GM21737 (cell line): Measurements from ENCODE around the gene ZNF689.
A peak's percentile ranks its signal among the peaks of the same experiment; 100 is the strongest.
"Not testable (repeated sequence)": the region's sequence is repeated elsewhere in the genome, so short reads cannot be mapped to it uniquely, and the experiment has no call there.

Experiments used
- ATAC-seq: cut with Tn5 transposase; IDR thresholded peaks from one replicate; pipeline ENCODE4 v1.9.1; 2021; ENCODE audit warnings: mild to moderate bottlenecking, moderate library complexity; ENCODE audit not compliant: unreplicated experiment

ZNF689 gene

DNA sequence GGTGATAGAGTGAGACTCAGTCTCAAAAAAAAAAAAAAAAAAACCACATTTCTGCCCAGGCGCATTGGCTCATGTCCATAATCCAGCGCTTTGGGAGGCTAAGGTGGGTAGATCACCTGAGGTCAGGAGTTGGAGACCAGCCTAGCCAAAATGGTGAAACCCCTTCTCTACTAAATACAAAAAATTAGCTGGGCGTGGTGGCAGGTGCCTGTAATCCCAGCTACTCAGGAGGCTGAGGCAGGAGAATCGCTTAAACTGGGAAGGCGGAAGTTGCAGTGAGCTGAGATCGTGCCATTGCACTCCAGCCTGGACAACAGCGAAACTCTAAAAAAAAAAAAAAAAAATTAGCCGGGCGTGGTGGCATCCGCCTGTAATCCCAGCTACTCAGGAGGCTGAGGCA, 26.9 kb upstream of the ZNF689 start:
- not testable (repeated sequence) for ATAC-seq

DNA sequence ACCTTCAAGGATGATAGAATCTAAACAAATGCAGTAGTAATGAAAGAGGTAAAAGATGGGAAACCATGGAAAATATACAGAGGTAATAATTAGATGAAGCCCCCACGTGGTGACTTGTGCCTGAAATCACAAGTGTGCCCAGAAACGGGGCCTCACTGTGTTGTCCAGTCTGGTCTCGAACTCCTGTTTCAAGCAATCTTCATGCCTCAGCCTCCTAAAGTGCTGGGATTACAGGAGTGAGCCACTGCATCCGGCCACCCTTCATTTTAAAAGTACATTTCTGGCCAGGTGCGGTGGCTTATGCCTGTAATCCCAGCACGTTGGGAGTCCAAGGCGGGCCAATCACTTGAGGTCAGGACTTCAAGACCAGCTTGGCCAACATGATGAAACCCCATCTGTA, 26.4 kb upstream of the ZNF689 start:
- ATAC-seq: no peak

DNA sequence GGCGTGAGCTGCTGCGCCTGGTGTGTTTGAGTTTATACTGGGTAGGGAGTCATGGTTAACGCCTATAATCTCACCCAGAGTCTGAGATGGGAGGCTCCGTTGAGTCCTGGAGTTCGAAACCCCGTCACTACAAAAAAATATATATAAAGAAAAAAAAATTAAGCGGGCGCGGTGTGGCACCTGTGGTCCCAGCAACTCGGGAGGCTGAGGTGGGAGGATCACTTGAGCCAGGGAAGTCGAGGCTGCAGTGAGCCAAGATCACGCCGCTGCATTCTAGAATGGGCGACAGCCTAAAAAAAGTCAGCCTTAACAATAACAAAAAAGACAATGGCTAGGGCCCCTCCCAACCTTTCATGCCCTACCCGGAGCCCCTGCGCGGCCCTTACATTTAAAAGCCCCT, 23.3 kb upstream of the ZNF689 start:
- ATAC-seq: no peak

DNA sequence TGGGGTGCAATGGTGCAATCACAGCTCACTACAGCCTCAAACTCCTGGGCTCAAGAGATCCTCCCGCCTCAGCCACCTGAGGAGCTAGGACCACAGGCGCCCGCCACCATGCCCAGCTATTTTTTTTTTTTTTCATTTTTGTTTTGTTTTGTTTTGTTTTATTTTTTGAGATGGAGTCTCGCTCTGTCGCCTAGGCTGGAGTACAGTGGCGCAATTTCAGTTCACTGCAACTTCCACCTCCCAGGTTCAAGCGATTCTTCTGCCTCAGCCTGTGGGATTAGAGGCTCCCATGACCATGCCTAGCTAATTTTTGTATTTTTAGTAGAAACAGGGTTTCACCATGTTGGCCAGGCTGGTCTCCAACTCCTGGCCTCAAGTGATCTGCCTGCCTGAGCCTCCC, 22.3 kb upstream of the ZNF689 start:
- not testable (repeated sequence) for ATAC-seq

DNA sequence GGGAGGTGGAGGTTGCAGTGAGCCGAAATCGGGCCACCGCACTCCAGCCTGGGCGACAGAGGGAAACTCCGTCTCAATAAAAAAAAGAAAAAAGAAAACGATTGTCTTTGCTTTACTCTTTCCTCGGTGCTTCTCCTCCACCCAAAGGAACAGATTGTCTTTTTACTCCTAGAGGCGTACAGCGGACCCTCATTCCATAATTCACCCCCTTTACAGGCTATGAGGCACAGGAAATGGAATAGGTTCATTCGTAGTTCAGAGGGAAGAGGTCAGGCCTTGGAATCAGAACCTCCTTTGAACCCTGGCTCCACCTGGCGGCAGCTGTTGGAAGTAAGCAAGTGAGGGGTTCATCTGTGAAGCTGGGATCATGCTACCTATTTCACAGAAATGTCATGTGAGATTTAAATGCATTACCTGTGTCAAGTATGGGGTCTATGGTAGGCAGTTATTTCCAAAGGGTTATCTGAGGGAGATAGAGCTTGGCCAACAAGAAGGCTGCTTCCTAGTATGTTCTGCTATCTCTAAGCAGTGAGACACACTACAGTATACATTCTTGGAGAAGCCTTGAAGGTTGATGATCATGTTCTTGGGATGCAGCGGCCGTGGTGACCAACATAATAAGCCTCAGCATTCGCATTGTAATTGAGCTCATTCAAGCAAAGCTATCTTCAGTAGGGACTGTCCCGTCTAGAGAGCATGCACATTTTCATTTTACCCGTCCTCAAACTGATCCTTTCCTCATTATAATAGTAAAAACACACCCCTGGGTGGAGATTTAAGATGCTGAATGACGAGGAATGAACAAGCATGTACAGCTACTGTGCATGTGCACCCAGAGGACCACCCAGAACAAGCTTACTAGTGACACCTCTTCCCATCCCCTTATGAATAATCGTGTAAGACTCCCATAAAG, 18.7 kb upstream of the ZNF689 start:
- ATAC-seq: peak; percentile 66

DNA sequence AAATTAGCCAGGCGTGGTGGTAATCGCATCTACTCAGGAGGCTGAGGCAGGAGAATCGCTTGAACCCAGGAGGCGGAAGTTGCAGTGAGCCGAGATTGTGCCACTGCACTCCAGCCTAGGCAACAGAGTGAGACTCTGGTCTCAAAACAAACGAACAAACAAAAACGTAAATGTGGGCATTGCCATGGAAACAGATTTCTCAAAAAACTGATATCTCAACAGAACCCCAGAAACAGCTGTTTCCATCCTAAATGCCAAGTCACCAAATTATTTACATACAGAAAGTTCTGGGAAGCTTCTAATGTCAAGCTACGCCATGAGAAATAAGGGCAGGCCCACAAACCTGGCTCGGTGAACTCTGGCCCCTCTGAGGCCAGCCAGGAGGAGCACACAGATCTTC, 16.0 kb upstream of the ZNF689 start:
- no peak for ATAC-seq

DNA sequence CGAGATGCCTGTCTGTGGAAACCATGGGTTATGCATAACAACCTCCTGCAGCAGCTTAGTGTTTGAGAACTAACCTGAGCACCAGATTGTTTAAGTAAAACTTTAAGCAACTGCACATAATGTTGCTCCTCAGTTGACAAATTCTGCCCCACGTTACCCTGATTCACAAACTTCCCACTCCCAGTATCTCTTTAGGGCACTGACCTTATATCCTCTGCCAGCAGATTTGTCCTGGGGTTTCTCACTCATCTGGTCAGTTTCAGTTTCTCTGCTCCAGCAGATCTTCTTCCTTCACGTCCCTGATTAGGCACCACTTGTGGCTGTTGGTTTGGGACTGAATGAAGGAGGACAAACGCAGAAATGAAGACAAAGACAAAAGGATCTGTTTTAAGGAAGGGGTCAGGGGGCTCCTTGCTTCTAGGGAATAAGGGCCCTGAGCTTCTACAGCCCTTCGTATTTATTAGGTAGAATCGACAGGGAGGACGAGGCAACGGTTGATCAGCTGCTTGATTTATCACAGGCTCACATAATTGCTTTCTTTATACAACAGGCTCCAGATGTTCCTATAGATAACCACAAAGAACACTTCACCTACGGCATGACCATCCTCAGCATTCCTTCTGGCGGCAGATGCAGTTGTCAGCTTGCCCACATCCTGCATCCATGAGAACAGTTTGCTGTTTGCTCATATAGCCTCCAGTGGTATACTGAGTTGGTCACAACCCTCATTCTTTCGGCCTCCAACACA, 13.5 kb upstream of the ZNF689 start:
- no peak for ATAC-seq

DNA sequence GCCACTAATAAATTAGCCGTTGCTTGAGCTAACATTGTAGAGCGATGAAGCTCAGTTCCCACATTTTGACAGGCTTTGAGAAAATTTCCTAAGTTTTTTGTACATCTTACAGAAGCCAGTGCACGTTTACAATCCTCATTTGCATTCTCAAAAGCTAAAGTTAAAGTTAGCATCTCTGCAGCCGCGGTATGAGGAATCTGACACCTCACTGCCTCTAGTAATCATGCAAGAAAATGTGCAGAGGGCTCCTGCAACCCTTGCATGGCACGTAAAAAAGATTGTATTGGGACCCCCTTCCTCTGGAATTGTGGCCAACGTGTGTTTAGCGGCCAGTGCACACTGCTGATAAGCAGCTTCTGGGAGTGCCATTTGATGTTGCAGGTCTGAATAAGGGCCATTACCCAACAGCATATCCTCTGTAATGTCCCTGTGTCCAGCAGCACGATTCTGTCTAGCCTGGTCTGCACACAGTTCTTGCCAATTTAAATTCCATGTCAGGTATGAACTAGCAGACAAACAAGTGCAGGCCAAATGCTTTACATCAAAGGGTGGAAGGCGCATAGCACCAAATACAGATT, 12.4 kb upstream of the ZNF689 start:
- no peak for ATAC-seq

DNA sequence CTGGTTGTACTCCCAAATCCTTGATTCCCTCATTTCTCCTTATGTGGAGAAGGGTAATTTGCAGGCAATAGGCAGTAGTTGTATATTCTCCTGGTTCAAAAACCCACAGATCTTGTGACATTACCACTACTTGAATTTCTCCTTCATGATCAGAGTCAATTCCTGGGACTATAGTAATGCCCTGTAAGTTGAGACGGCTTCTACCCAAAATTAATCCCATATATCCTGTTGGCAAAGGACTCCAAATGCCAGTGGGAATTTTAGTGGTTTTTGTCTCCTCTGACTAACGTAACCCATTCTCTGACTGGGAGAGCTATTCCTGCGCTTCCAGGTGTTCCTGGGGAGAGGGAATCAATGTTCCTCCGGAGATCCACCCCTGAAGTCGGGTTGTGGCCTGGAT, 11.6 kb upstream of the ZNF689 start:
- ATAC-seq: no peak

DNA sequence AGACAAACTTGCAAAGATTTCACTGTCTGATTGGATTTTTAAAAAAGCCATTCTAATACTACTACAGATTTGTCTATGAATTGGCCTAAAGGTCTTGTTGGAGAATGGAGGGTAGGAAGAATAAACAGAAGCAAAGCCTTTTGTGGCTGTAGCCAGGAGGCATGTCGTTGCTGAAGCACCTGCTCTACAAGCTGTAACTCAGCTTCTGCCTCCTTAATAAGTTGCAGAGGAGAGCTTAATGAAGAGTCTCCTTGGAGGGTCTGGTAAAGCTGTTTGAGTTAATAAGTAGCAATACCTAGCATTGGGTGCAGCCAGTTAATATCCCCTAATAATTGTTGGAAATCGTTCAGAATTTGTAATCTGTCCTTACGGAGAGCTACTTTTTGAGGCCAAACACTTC, 10.0 kb upstream of the ZNF689 start:
- ATAC-seq: no peak

DNA sequence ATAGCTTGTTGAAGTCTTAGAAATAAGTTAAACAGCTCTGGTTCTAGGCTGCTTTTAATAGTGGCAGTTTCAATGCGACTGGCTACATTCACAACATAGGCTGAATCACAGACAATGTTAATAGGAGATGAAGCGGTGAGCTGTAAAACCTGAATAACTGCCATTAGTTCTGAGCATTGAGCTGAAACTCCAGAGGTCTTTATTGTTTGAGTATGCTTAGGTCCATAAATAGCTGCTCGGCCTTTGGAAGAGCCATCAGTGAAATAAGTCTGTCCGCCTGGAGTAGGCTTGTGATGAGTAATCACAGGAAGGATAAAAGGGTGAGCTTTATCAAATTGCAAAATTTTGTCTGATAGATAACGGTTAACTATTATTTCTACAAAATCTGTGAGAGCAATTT, 9.4 kb upstream of the ZNF689 start:
- ATAC-seq: no peak

DNA sequence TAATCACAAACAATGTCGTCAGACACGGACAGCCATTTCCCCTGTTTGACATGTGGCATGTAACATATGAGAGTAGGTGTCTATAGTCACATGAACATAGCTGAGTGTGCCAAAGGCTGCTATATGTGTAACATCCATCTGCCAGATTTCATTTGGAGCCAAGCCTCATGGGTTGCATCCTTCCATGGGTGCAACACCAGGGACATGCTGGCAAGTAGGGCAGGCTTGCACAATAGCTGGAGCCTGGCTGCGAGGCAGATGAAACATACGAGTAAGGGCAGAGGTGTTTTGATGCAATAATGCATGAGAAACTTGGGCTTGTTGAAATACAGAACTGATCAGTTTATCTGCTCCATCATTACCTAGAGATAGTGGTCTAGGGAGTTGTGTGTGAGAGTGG, 9.0 kb upstream of the ZNF689 start:
- no peak for ATAC-seq

DNA sequence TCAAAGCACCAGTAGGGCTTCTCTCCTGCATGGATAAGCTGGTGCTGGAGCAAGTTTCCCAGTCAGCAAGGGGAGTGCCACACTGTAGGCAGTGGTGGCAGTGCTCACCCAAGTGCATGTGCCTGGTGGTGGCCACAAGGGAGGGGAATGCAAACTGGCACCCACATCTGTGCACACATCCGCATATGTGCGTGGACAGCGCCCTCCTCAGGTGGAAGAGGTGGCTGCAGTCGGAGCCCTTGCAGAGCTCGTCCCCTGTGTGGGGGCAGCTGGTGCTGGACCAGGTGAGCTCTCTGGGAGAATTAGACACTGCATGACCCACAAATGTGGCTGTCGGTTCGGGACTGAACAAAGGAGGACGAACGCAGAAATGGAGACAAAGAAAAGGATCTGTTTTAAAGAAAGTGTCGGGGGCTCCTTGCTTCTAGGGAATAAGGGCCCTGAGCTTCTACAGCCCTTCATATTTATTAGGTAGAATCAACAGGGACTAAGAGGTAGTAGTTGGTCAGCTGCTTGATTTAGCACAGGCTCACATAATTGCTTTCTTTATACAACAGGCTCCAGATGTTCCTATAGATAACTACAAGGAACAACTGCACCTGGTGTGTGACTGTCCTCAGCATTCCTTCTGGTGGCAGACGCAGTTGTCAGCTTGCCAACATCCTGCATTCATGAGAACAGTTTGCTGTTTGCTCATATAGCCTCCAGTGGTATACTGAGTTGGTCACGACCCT, 5.3 kb upstream of the ZNF689 start:
- ATAC-seq: no peak

DNA sequence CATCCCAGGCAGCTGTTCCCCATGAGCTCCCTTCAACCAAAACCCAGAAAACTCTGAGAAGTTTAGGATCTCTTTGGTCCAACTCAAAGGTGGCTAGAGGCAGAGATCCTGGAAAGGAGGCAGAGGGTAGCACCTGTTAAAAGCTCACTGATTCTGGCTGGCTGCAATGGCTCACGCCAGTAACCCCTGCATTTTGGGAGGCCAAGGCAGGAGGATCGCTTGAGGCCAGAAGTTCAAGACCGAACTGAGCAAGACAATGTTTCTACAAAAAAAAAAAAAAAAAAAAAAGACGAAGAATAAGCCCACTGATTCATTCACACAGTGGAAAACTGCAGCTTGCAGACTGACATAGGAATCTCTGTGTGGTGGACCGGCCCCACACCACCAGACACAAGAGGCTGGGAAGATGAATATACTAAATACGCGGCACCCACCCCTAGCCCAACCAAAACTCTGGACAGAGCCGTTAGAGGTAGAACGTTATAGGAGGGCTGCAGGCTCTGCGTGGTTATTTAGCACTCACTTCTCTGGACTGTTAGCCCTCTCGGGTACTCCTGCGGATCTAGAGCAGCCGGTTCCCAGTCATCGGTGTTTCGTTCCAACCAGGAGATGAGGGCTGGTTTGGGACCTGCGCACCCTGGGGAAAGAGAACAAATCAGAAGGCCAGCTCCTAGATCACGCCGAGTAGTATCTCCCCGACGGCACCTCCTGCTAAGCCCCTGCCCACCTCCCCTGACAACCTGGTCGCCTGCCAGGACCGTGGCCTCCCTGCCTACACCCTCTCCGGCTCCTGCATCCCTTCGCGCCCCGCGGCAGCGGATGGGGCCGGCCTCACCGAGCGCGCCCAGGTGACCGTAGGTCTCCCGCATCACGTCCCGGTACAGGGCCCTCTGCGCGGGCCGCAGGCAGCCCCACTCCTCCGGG, 925 bp downstream of the ZNF689 start:
- ATAC-seq: no peak

DNA sequence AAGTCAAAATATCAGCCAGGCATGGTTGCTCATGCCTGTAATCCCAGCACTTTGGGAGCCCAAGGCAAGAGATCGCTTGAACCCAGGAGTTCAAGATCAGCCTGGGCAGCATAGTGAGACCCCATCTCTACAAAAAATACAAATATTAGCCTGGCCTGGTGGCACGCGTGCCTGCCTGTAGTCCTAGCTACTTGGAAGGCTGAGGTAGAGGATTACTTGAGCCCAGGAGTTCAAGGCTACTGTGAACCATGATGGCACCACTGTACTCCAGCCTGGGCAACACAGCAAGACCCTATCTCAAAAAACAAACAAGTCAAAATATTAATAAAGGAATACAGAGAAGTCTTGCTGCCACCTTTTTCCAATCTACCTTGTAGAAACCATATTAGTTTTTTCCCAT, 4.2 kb downstream of the ZNF689 start:
- ATAC-seq: no peak

DNA sequence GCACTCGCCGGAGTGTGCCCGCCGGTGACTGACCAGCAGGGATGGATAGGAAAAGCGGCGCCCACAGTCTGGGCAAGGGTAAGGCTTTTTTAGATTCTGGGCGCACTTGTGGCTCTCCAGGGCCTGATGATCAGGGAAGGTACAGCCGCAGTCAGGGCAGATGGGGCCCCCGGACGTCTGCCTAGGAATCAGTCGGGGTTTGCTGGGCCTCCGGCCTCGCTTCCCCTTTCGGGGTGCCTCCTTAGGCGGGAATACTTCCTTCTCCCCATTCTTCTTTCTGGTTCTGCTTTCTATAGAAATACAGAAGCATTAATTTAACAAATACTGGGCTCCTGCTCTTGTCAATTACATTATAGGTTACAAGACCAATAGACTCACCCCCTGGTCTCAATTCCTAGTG, 5.0 kb downstream of the ZNF689 start:
- ATAC-seq: no peak

DNA sequence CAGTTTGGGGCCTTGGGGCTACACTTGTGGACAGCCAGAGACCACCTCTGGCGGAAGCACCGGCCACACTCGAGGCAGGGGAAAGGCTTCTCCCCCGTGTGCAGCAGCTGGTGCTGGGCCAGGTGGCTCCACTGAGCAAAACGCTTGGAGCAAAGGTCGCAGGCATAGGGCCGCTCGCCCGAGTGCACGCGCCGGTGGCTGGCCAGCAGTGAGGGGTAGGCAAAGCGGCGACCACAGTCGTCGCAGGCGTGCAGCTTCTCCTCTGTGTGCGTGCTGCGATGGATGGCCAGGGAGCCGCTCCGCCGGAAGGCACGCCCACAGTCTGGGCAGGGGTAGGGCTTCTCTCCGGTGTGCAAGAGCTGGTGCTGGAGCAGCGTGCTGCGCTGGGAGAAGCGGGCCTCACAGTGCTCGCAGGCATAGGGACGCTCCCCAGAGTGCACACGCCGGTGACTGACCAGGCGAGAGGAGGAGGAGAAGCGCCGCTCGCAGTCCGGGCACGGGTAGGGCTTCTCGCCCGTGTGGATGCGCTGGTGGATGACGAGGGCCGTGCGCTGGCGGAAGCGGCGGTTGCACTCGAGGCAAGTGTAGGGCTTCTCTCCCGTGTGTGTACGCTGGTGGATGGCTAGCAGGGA, 5.8 kb downstream of the ZNF689 start:
- no peak for ATAC-seq

DNA sequence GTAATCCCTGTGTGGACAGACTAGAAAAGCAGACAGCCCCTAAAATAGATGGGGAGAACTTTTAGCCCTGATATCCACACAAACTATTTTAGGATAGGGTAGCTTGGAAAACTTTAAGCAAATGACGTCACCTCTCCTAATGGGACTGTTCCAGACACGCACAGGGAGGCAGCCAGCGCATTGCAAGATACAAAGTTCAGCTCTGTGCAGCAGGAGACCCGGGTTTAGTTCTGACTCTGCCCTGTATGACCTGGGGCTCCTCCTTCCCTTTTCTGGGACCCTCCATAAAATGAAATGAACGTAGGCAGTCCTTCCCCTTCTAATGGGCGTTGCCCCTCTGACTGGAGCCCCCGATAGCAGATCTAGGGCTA, 6.3 kb downstream of the ZNF689 start:
- no peak for ATAC-seq

DNA sequence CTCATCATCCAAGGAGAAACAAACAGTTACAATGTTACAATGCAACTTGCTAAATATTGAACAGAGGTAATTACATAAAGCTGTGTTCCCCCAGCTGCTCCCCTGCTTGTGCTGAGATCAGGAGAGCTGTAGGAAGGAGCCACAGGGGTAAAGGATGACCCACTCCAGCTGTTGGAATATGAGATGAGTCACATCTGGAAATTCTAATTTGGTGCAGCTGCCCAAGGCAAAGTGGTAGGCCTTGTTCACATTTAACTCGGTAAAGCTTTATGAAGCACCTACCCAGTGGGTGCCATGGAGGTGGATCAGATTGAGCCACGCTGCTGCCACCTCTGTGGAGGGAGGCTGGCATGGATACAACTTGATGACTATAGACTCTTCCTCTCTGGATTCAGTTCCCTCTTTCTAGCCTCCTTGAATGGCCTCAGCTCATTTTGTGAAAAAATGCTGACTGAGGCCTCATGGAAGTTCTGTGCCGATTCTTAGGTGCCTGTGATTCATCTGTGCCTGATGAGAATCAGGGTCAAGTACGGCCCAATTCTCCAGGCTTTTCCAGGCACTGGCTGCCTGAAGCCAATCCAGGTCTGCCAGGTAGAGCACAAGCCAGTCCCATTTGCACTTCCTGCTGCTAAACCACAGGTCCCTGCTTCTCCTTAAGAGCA, 7.4 kb downstream of the ZNF689 start:
- ATAC-seq: no peak
